Measurements from ENCODE around the gene PROCA1.
"Not testable (repeated sequence)": the region's sequence is repeated elsewhere in the genome, so short reads cannot be mapped to it uniquely, and the experiment has no call there.

The PROCA1 gene

GRCh38 chr17:28662527-28662829 is 49.2 kb downstream of the PROCA1 start:
- DNase-seq: no peak

GRCh38 chr17:28661635-28662526 is 49.8 kb downstream of the PROCA1 start, which contains the start of the genes SDF2 and SUPT6H:
Gene SDF2, minus strand, starts transcription at chr17:28661906. Its CDS starts 30 bp downstream, at chr17:28661876.
Gene SUPT6H, plus strand, starts transcription at chr17:28662205. Its CDS starts 11,197 bp downstream, at chr17:28673402.
- DNase-seq: peak; percentile 94 to 97

GRCh38 chr17:28659497-28659881 is 52.2 kb downstream of the PROCA1 start:
- not testable (repeated sequence) for DNase-seq

GRCh38 chr17:28658766-28659496 is 52.8 kb downstream of the PROCA1 start:
- DNase-seq: not testable (repeated sequence)

DNA sequence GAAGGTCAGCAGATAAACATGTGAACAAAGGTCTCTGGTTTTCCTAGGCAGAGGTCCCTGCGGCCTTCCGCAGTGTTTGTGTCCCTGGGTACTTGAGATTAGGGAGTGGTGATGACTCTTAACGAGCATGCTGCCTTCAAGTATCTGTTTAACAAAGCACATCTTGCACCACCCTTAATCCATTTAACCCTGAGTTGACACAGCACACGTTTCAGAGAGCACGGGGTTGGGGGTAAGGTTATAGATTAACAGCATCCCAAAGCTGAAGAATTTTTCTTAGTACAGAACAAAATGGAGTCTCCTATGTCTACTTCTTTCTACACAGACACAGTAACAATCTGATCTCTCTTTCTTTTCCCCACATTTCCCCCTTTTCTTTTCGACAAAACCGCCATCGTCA is 53.3 kb downstream of the PROCA1 start:
- not testable (repeated sequence) for DNase-seq

GRCh38 chr17:28657756-28658155 is 53.9 kb downstream of the PROCA1 start:
- no peak for DNase-seq

- no peak for DNase-seq
These were observed 56.5 kb downstream of the PROCA1 start for GRCh38 chr17:28655160-28655559.

Measured in NCI-H526 (cell line).